SK-N-SH treated with all-trans-retinoic acid at 6 μM for 48 hours (cell line): Measurements from ENCODE around the gene CEP43.

Source experiments
- ATAC-seq: fragments of 200-7000 bp; cut with Tn5 transposase; 3 replicates; pipeline ENCODE4 v1.9.1; 2020; ENCODE audit warnings: mild to moderate bottlenecking, moderate library complexity
- BACH2 ChIP-seq: fragments of 250-450 bp; sonication (Bioruptor Pico); IDR thresholded peaks from 2 replicates; pipeline ENCODE4 v1.9.0; 2021; ENCODE audit warnings: mild to moderate bottlenecking, borderline replicate concordance
- CREB5 ChIP-seq: fragments of 250-450 bp; sonication (Bioruptor Pico); IDR thresholded peaks from 2 replicates; pipeline ENCODE4 v1.5.1; 2020; ENCODE audit warnings: low read depth, mild to moderate bottlenecking, moderate library complexity
- CSDC2 ChIP-seq: fragments of 250-450 bp; sonication (Bioruptor Pico); IDR thresholded peaks from 2 replicates; pipeline ENCODE4 v1.5.0; 2020; ENCODE audit warnings: mild to moderate bottlenecking, moderate library complexity
- CSRNP3 ChIP-seq: fragments of 250-450 bp; sonication (Bioruptor Pico); IDR thresholded peaks from 2 replicates; pipeline ENCODE4 v1.5.1; 2021; ENCODE audit warnings: mild to moderate bottlenecking, moderate library complexity
- ESRRG ChIP-seq: fragments of 250-450 bp; sonication (Bioruptor Pico); IDR thresholded peaks from 2 replicates; pipeline ENCODE4 v1.6.1; 2021; ENCODE audit warnings: mild to moderate bottlenecking
- GLIS3 ChIP-seq: fragments of 250-450 bp; sonication (Bioruptor Pico); IDR thresholded peaks from 2 replicates; pipeline ENCODE4 v1.5.0; 2020; ENCODE audit warnings: mild to moderate bottlenecking, moderate library complexity
- ISL1 ChIP-seq: fragments of 250-450 bp; sonication (Bioruptor Pico); IDR thresholded peaks from 2 replicates; pipeline ENCODE4 v2.1.2; 2022; ENCODE audit warnings: mild to moderate bottlenecking, moderate library complexity
- OSR1 ChIP-seq: fragments of 250-450 bp; sonication (Bioruptor Pico); IDR thresholded peaks from 2 replicates; pipeline ENCODE4 v1.8.0; 2022; ENCODE audit warnings: moderate library complexity, mild to moderate bottlenecking, inconsistent platforms
- PATZ1 ChIP-seq: fragments of 250-450 bp; sonication (Bioruptor Pico); IDR thresholded peaks from 2 replicates; pipeline ENCODE4 v1.8.0; 2020; ENCODE audit warnings: mild to moderate bottlenecking, moderate library complexity, borderline replicate concordance
- PPARA ChIP-seq: fragments of 250-450 bp; sonication (Bioruptor Pico); IDR thresholded peaks from 2 replicates; pipeline ENCODE4 v1.5.0; 2020; ENCODE audit warnings: mild to moderate bottlenecking, borderline replicate concordance
- RARB ChIP-seq: fragments of 250-450 bp; sonication (Bioruptor Pico); IDR thresholded peaks from 2 replicates; pipeline ENCODE4 v1.8.0; 2021; ENCODE audit warnings: mild to moderate bottlenecking, moderate library complexity
- TCF4 ChIP-seq: fragments of 250-450 bp; sonication (Bioruptor Pico); IDR thresholded peaks from 2 replicates; pipeline ENCODE4 v1.8.0; 2021; ENCODE audit warnings: mild to moderate bottlenecking, moderate library complexity, borderline replicate concordance
- TOX ChIP-seq: fragments of 250-450 bp; sonication (Bioruptor Pico); IDR thresholded peaks from 2 replicates; pipeline ENCODE4 v1.8.0; 2021; ENCODE audit warnings: mild to moderate bottlenecking, moderate library complexity, borderline replicate concordance
- TSHZ2 ChIP-seq: fragments of 250-450 bp; sonication (Bioruptor Pico); IDR thresholded peaks from 2 replicates; pipeline ENCODE4 v1.5.0; 2020; ENCODE audit warnings: mild to moderate bottlenecking, moderate library complexity
- ZC3H10 ChIP-seq: fragments of 250-450 bp; sonication (Bioruptor Pico); IDR thresholded peaks from 2 replicates; pipeline ENCODE4 v1.5.1; 2021; ENCODE audit warnings: mild to moderate bottlenecking, moderate library complexity
- ZFP3 ChIP-seq: fragments of 250-450 bp; sonication (Bioruptor Pico); IDR thresholded peaks from 2 replicates; pipeline ENCODE4 v1.5.0; 2020; ENCODE audit warnings: mild to moderate bottlenecking, moderate library complexity
- ZFP30 ChIP-seq: fragments of 450-650 bp; formaldehyde crosslinking; IDR thresholded peaks from 2 replicates; pipeline ENCODE4 v1.5.0; 2022; ENCODE audit warnings: mild to moderate bottlenecking, moderate library complexity
- ZNF70 ChIP-seq: fragments of 450-650 bp; formaldehyde crosslinking; IDR thresholded peaks from 2 replicates; pipeline ENCODE4 v1.5.0; 2020; ENCODE audit warnings: mild to moderate bottlenecking, moderate library complexity

CEP43 gene

GRCh38 chr6:166957805-166958076 is 41.5 kb upstream of the CEP43 start (continued):
- no peak for TF ChIP-seq TSHZ2 (CRISPR knock-in tag)

- no peak for ATAC-seq
- TF ChIP-seq PPARA (no peak), CSRNP3 (CRISPR knock-in tag) (no peak), ISL1 (CRISPR knock-in tag) (no peak), ZFP3 (CRISPR knock-in tag) (no peak), PATZ1 (CRISPR knock-in tag) (no peak), CSDC2 (no peak), OSR1 (CRISPR knock-in tag) (no peak), ZC3H10 (CRISPR knock-in tag) (no peak)
Measured at GRCh38 chr6:166958926-166959861, 40.0 kb upstream of the CEP43 start.

- TF ChIP-seq ESRRG (CRISPR knock-in tag) (no peak), TOX (CRISPR knock-in tag) (no peak), PPARA (no peak), CREB5 (CRISPR knock-in tag) (no peak), BACH2 (CRISPR knock-in tag) (no peak), ZC3H10 (CRISPR knock-in tag) (no peak), OSR1 (CRISPR knock-in tag) (no peak), CSRNP3 (CRISPR knock-in tag) (no peak), ZFP30 (no peak), GLIS3 (no peak), ZNF70 (CRISPR knock-in tag) (no peak), PATZ1 (CRISPR knock-in tag) (no peak), RARB (CRISPR knock-in tag) (no peak), TCF4 (CRISPR knock-in tag) (no peak)
- no peak for ATAC-seq
Measured at GRCh38 chr6:166959911-166960608, 39.1 kb upstream of the CEP43 start.
